Measurements from ENCODE around the gene ADGRG2. TPM values are rescaled to one million over a fixed set of nuclear protein-coding genes. Genes with fewer than 3 reads are reported as not detected.

ADGRG2 gene
- total RNA-seq (1 to 10 TPM; 5.0 to 5.8 TPM), polyA plus RNA-seq (ENCODE audit: insufficient read depth, low read depth, low replicate concordance) (17.2 TPM)
- long read RNA-seq, donor 1 = 0 reads
- long read RNA-seq, donor 2 = 0 reads

- DNase-seq = peak; percentile 13
- Histone ChIP-seq H3K4me3 (peak within 1 kb of the TSS in 1 of 2 donors; percentile 49), H3K9me3 (no peaks in the 10 kb centered on the region), H3K27me3 (no peaks in the 10 kb centered on the region), H3K27ac (no peak within 1 kb of the TSS), H3K4me1 (no peaks in the 10 kb centered on the region), H3K36me3 (ENCODE audit: low read depth, missing control alignments) (no peaks in the 10 kb centered on the region)
- WGBS, 2 donors = 1% methylated on average over 16 of the region's 107 CpGs; no CpG with 5 or more reads in 1 of the 2 donors
- intact Hi-C loops (cut with DNase I; ENCODE audit: low total_unique reads) = no loop called here
- TF ChIP-seq CTCF (IDR thresholded peaks at IDR 0.05) = no peak
- TF ChIP-seq POLR2A (IDR thresholded peaks at IDR 0.05) = no peak
Measured at GRCh38 chrX:19121898-19122640, at the start of gene ADGRG2. Gene ADGRG2 (minus strand): TSS chrX:19122468. CDS start chrX:19068834, 53,634 bp downstream.

- Histone ChIP-seq H3K36me3 (ENCODE audit: low read depth, missing control alignments) (no peaks in the 10 kb centered on the region), H3K4me3 (no peak overlapping the region), H3K27me3 (no peaks in the 10 kb centered on the region), H3K9me3 (no peaks in the 10 kb centered on the region), H3K4me1 (no peaks in the 10 kb centered on the region), H3K27ac (no peak overlapping the region)
- intact Hi-C loops (cut with DNase I; ENCODE audit: low total_unique reads) = no loop called here
- TF ChIP-seq POLR2A (IDR thresholded peaks at IDR 0.05) = no peak
- no peak for TF ChIP-seq CTCF (IDR thresholded peaks at IDR 0.05)
- DNase-seq = no peak
- 95 to 97% methylated on average over 3 to 5 of the region's 5 CpGs for WGBS, 2 donors
Measured at GRCh38 chrX:19168609-19169008, 46.3 kb upstream of the ADGRG2 start.

GRCh38 chrX:19162851-19163250 is 40.6 kb upstream of the ADGRG2 start:
- TF ChIP-seq POLR2A (IDR thresholded peaks at IDR 0.05) = no peak
- TF ChIP-seq CTCF (IDR thresholded peaks at IDR 0.05) = no peak
- Histone ChIP-seq H3K9me3 (no peaks in the 10 kb centered on the region), H3K27me3 (no peaks in the 10 kb centered on the region), H3K4me3 (no peak overlapping the region), H3K36me3 (ENCODE audit: low read depth, missing control alignments) (no peaks in the 10 kb centered on the region), H3K27ac (no peak overlapping the region), H3K4me1 (no peaks in the 10 kb centered on the region)
- intact Hi-C loops (cut with DNase I; ENCODE audit: low total_unique reads) = no loop called here
- WGBS, 2 donors = 94 to 97% methylated on average over 6 to 8 of the region's 8 CpGs
- no peak for DNase-seq

GRCh38 chrX:19156186-19156585 is 33.9 kb upstream of the ADGRG2 start:
- no peaks in the 10 kb centered on the region for H3K9me3 ChIP-seq
- DNase-seq = no peak
- 73 to 83% methylated on average over 1 to 4 of the region's 4 CpGs for WGBS, 2 donors
- H3K36me3 ChIP-seq (ENCODE audit: low read depth, missing control alignments) = no peaks in the 10 kb centered on the region
- no peak overlapping the region for H3K4me3 ChIP-seq
- no peak overlapping the region for H3K27ac ChIP-seq
- TF ChIP-seq CTCF (IDR thresholded peaks at IDR 0.05) (no peak), POLR2A (IDR thresholded peaks at IDR 0.05) (no peak)
- H3K4me1 ChIP-seq = no peaks in the 10 kb centered on the region
- intact Hi-C loops (cut with DNase I; ENCODE audit: low total_unique reads) = no loop called here
- H3K27me3 ChIP-seq = no peaks in the 10 kb centered on the region

GRCh38 chrX:19152762-19153161 is 30.5 kb upstream of the ADGRG2 start:
- Histone ChIP-seq H3K27me3 (no peaks in the 10 kb centered on the region), H3K27ac (no peak overlapping the region), H3K9me3 (no peaks in the 10 kb centered on the region), H3K4me3 (no peak overlapping the region), H3K4me1 (no peaks in the 10 kb centered on the region), H3K36me3 (ENCODE audit: low read depth, missing control alignments) (no peaks in the 10 kb centered on the region)
- no peak for DNase-seq
- WGBS, 2 donors = 97 to 100% methylated on average over 2 of the region's 2 CpGs
- no peak for TF ChIP-seq CTCF (IDR thresholded peaks at IDR 0.05)
- TF ChIP-seq POLR2A (IDR thresholded peaks at IDR 0.05) = no peak
- intact Hi-C loops (cut with DNase I; ENCODE audit: low total_unique reads) = no loop called here

Data from testis (tissue), 5 donors.